ENCODE measurements around the gene GBP1. TPM values are rescaled to one million over a fixed set of nuclear protein-coding genes. Genes with fewer than 3 reads are reported as not detected.
A peak's percentile ranks its signal among the peaks of the same experiment; 100 is the strongest.

GBP1 gene
- total RNA-seq, 1 experiment from 2014 or later = 27.0 TPM

- no TSS peak for BruUV-seq (replicated peaks)
- peaks cover 6% of the 10 kb centered on the region for H3K36me3 Mint-ChIP-seq (ENCODE audit: insufficient read depth, unreplicated experiment)
- H3K27ac Mint-ChIP-seq (ENCODE audit: unreplicated experiment) = no peak overlapping the region
- no peak overlapping the region for H3K4me3 Mint-ChIP-seq (ENCODE audit: low read depth, unreplicated experiment)
- intact Hi-C loops (cut with micrococcal nuclease; ENCODE audit: unreplicated experiment) = no loop called here
- no peak for DNase-seq
- no peak for TF ChIP-seq CTCF (IDR thresholded peaks at IDR 0.05; ENCODE audit: unreplicated experiment)
- H3K9me3 Mint-ChIP-seq (ENCODE audit: low read depth, unreplicated experiment) = no peaks in the 10 kb centered on the region
- no peaks in the 10 kb centered on the region for H3K27me3 Mint-ChIP-seq (ENCODE audit: unreplicated experiment)
- CTCF ChIA-PET = interaction anchor here (0.6 kb wide), 1 partner anchor 21 kb away, joined by 3 read pairs; no protein-coding TSS in a partner anchor
- peaks cover 12% of the 10 kb centered on the region for H3K4me1 Mint-ChIP-seq (ENCODE audit: low read depth, unreplicated experiment)
Observed at GRCh38 chr1:89089962-89090361, 25.0 kb upstream of the GBP1 start.

- intact Hi-C loops (cut with micrococcal nuclease; ENCODE audit: unreplicated experiment) = loop anchor here (1.0 kb wide), 1 partner anchor 19 kb away; no protein-coding TSS in a partner anchor
- DNase-seq = peak; percentile 71
- peak overlapping the region; percentile 85 for H3K27ac Mint-ChIP-seq (ENCODE audit: unreplicated experiment)
- TF ChIP-seq CTCF (IDR thresholded peaks at IDR 0.05; ENCODE audit: unreplicated experiment) = no peak
- CTCF ChIA-PET = interaction anchor here (1.5 kb wide), 1 partner anchor 10 kb away, joined by 3 read pairs; no protein-coding TSS in a partner anchor
- H3K36me3 Mint-ChIP-seq (ENCODE audit: insufficient read depth, unreplicated experiment) = peaks cover 6% of the 10 kb centered on the region
- H3K9me3 Mint-ChIP-seq (ENCODE audit: low read depth, unreplicated experiment) = no peaks in the 10 kb centered on the region
- H3K4me3 Mint-ChIP-seq (ENCODE audit: low read depth, unreplicated experiment) = peak overlapping the region; percentile 71
- peaks cover 12% of the 10 kb centered on the region for H3K4me1 Mint-ChIP-seq (ENCODE audit: low read depth, unreplicated experiment)
- no peaks in the 10 kb centered on the region for H3K27me3 Mint-ChIP-seq (ENCODE audit: unreplicated experiment)
- BruUV-seq (replicated peaks) = no TSS peak
Observed at GRCh38 chr1:89088572-89088971, 23.6 kb upstream of the GBP1 start.

- peaks cover 6% of the 10 kb centered on the region for H3K36me3 Mint-ChIP-seq (ENCODE audit: insufficient read depth, unreplicated experiment)
- peaks cover 12% of the 10 kb centered on the region for H3K4me1 Mint-ChIP-seq (ENCODE audit: low read depth, unreplicated experiment)
- H3K27ac Mint-ChIP-seq (ENCODE audit: unreplicated experiment) = no peak overlapping the region
- no TSS peak for BruUV-seq (replicated peaks)
- DNase-seq = no peak
- no peaks in the 10 kb centered on the region for H3K27me3 Mint-ChIP-seq (ENCODE audit: unreplicated experiment)
- intact Hi-C loops (cut with micrococcal nuclease; ENCODE audit: unreplicated experiment) = no loop called here
- TF ChIP-seq CTCF (IDR thresholded peaks at IDR 0.05; ENCODE audit: unreplicated experiment) = no peak
- H3K4me3 Mint-ChIP-seq (ENCODE audit: low read depth, unreplicated experiment) = no peak overlapping the region
- CTCF ChIA-PET = interaction anchor here (1.5 kb wide), 1 partner anchor 9 kb away, joined by 3 read pairs; no protein-coding TSS in a partner anchor
- H3K9me3 Mint-ChIP-seq (ENCODE audit: low read depth, unreplicated experiment) = no peaks in the 10 kb centered on the region
Observed at GRCh38 chr1:89087241-89087640, 22.2 kb upstream of the GBP1 start.

- intact Hi-C loops (cut with micrococcal nuclease; ENCODE audit: unreplicated experiment) = no loop called here
- H3K4me1 Mint-ChIP-seq (ENCODE audit: low read depth, unreplicated experiment) = peaks cover 12% of the 10 kb centered on the region
- CTCF ChIA-PET = no interaction called here
- H3K4me3 Mint-ChIP-seq (ENCODE audit: low read depth, unreplicated experiment) = no peak overlapping the region
- no peak for DNase-seq
- H3K9me3 Mint-ChIP-seq (ENCODE audit: low read depth, unreplicated experiment) = no peaks in the 10 kb centered on the region
- peaks cover 6% of the 10 kb centered on the region for H3K36me3 Mint-ChIP-seq (ENCODE audit: insufficient read depth, unreplicated experiment)
- no peaks in the 10 kb centered on the region for H3K27me3 Mint-ChIP-seq (ENCODE audit: unreplicated experiment)
- TF ChIP-seq CTCF (IDR thresholded peaks at IDR 0.05; ENCODE audit: unreplicated experiment) = no peak
- H3K27ac Mint-ChIP-seq (ENCODE audit: unreplicated experiment) = no peak overlapping the region
- no TSS peak for BruUV-seq (replicated peaks)
Observed at GRCh38 chr1:89085781-89086180, 20.8 kb upstream of the GBP1 start.

Measured in Calu3 (cell line).